A673 (cell line): Measurements from ENCODE around the gene TARM1. TPM values are rescaled to one million over a fixed set of nuclear protein-coding genes. Genes with fewer than 3 reads are reported as not detected.

ENCODE experiments used
- BruUV-seq: library from RNA; stranded (reverse); fragments of 400-500 nt; replicated peaks from 2 replicates; lab custom pipeline; 2021; lab: Mats Ljungman, UMichigan
- CTCF ChIA-PET: fragments of 300-600 bp; sonication (Branson Sonifier 250); formaldehyde crosslinking; loops from one replicate; lab custom pipeline; 2022; ENCODE audit warnings: antibody characterized with exemption; lab: Charles Lee
- POLR2A ChIA-PET: fragments of 300-600 bp; sonication (Branson Sonifier 250); formaldehyde crosslinking; loops from one replicate; lab custom pipeline; 2022; ENCODE audit warnings: antibody characterized with exemption; ENCODE audit not compliant: low non-redundant PET; lab: Charles Lee
- DNase-seq: peaks from one replicate; pipeline ENCODE4 v3.0.0-alpha.2; 2015; ENCODE audit warnings: low spot score
- H3K27ac ChIP-seq: fragments of 200-600 bp; sonication (generic); 2 replicates; pipeline ENCODE4 v1.5.1; 2016; ENCODE audit warnings: mixed run types, low read depth, mild to moderate bottlenecking, mixed read lengths, antibody characterized with exemption, low read length; ENCODE audit not compliant: poor library complexity, severe bottlenecking
- H3K27me3 ChIP-seq: fragments of 200-600 bp; sonication (generic); replicated peaks from 2 replicates; pipeline ENCODE4 v1.6.1; 2017; ENCODE audit warnings: mixed run types, low read depth, mild to moderate bottlenecking, mixed read lengths, antibody characterized with exemption, low read length; ENCODE audit not compliant: insufficient read depth, poor library complexity
- H3K36me3 ChIP-seq: fragments of 200-600 bp; sonication (generic); 2 replicates; pipeline ENCODE4 v1.6.1; 2016; ENCODE audit warnings: mixed run types, mild to moderate bottlenecking, mixed read lengths, antibody characterized with exemption, low read length; ENCODE audit not compliant: insufficient read depth, poor library complexity, severe bottlenecking
- H3K4me1 ChIP-seq: fragments of 200-600 bp; sonication (generic); 2 replicates; pipeline ENCODE4 v1.6.1; 2017; ENCODE audit warnings: mixed run types, mild to moderate bottlenecking, mixed read lengths, antibody characterized with exemption, low read length; ENCODE audit not compliant: insufficient read depth, poor library complexity, severe bottlenecking
- H3K4me3 ChIP-seq: fragments of 200-600 bp; sonication (generic); 2 replicates; pipeline ENCODE4 v1.5.1; 2016; ENCODE audit warnings: low read depth, mixed run types, mild to moderate bottlenecking, mixed read lengths, low read length; ENCODE audit not compliant: poor library complexity, severe bottlenecking
- H3K9me3 ChIP-seq: fragments of 200-600 bp; sonication (generic); 2 replicates; pipeline ENCODE4 v1.6.1; 2016; ENCODE audit warnings: mixed run types, low read depth, mild to moderate bottlenecking, mixed read lengths, antibody characterized with exemption, low read length; ENCODE audit not compliant: poor library complexity, severe bottlenecking
- EZH2 ChIP-seq: fragments of 200-600 bp; sonication (generic); IDR thresholded peaks from 2 replicates; pipeline ENCODE4 v1.6.1; 2017; ENCODE audit warnings: borderline replicate concordance, low read depth, mild to moderate bottlenecking, mixed read lengths, antibody characterized with exemption, low read length; ENCODE audit not compliant: poor library complexity, severe bottlenecking
- intact Hi-C: fragments of 100-400 bp; cut with micrococcal nuclease; formaldehyde crosslinking; loops from one replicate; pipeline ENCODE4 v1.10.0; 2022; ENCODE audit not compliant: unreplicated experiment
- total RNA-seq: library from RNA; stranded (reverse); gene quantifications from 2 replicates; pipeline ENCODE4 v1.2.3, GENCODE V29; 2021
- TF ChIP-seq, protein P1 (sequence below): fragments of 300-800, 200-600 bp; sonication (generic); conservative IDR thresholded peaks from 2 replicates; pipeline ENCODE4 v1.5.1; 2017; ENCODE audit warnings: low read depth, mild to moderate bottlenecking, antibody characterized with exemption, low read length, moderate library complexity, mixed read lengths

TARM1 gene
- total RNA-seq, 1 experiment from 2014 or later = not detected

DNA sequence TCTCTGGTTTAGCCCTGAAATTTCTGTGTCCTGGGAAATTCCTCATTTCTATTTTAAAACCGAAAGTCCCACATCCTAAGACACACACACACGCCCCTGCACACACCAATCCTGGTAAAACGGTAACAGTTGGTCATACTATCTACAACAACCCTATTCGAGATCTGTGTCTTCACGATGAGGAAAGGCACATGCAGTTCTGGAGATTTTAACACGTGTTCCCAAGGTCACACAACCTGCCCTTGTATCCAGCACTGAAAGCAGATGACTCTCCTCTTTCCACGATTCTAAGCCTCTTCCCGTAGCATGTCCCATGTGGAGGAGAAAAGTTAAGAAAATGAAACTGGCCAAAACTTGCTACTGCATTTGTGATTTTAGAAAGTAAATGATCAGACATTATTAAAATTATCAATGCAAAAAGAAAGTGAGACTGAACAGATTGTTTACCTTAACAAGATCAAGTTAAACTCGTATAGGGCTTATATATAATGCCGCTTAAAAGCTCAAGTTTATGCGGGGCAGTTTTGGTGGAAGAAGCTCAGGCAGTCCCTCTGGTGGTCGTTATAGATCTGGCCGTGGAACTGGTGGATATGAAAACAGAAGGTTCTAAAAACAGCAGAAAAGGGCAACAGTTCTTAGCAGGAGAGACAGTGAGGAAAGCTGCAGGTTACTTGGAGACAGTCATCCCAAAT lies 50.1 kb downstream of the TARM1 start:
- no peaks in the 10 kb centered on the region for H3K4me1 ChIP-seq
- TF ChIP-seq, protein P1, sequence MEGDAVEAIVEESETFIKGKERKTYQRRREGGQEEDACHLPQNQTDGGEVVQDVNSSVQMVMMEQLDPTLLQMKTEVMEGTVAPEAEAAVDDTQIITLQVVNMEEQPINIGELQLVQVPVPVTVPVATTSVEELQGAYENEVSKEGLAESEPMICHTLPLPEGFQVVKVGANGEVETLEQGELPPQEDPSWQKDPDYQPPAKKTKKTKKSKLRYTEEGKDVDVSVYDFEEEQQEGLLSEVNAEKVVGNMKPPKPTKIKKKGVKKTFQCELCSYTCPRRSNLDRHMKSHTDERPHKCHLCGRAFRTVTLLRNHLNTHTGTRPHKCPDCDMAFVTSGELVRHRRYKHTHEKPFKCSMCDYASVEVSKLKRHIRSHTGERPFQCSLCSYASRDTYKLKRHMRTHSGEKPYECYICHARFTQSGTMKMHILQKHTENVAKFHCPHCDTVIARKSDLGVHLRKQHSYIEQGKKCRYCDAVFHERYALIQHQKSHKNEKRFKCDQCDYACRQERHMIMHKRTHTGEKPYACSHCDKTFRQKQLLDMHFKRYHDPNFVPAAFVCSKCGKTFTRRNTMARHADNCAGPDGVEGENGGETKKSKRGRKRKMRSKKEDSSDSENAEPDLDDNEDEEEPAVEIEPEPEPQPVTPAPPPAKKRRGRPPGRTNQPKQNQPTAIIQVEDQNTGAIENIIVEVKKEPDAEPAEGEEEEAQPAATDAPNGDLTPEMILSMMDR = peak; percentile 75
- TF ChIP-seq EZH2 = no peak
- no peak overlapping the region for H3K27ac ChIP-seq
- no TSS peak for BruUV-seq
- ChIA-PET POLR2A (no interaction called here), CTCF (interaction anchor here (0.6 to 1.3 kb wide), 8 partner anchors 11 to 238 kb away, joined by 3 to 18 read pairs (median 4); partner anchors contain the start of gene OSCAR)
- H3K9me3 ChIP-seq = no peaks in the 10 kb centered on the region
- intact Hi-C loops = loop anchor here (1.0 kb wide), 2 partner anchors 189 to 238 kb away; no protein-coding TSS in a partner anchor
- H3K36me3 ChIP-seq = no peaks in the 10 kb centered on the region
- peak overlapping the region; percentile 39 for H3K4me3 ChIP-seq
- DNase-seq = peak; percentile 66
- H3K27me3 ChIP-seq = no peaks in the 10 kb centered on the region

DNA sequence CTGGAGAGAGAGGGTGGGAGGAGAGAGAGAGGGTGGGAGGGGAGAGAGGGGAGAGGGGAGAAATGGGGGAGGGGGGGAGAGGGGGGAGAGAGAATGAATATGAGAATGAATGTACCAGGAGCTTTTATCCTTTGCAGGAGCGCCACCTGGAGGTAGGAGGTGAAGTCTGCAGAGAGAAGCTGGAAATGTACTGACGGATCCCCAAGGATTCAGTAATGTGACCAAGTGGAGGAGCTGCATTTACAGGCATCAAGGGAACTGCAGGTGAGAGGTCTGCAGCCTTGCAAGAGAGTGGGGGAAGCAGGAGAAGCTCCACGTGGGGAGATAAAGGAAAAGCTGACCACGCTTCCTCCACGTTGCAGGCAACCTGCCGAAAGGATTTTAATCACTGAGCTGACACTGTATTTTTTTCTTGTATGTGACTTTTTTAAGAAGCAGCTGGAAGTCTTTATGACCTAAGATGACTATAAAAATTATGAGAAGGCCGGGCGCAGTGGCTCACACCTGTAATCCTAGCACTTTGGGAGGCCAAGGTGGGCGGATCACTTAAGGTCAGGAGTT lies 51.2 kb downstream of the TARM1 start:
- Histone ChIP-seq H3K4me1 (no peaks in the 10 kb centered on the region), H3K36me3 (no peaks in the 10 kb centered on the region), H3K9me3 (no peaks in the 10 kb centered on the region), H3K27me3 (no peaks in the 10 kb centered on the region), H3K27ac (no peak overlapping the region), H3K4me3 (no peak overlapping the region)
- TF ChIP-seq, protein P1 = peak; percentile 77
- TF ChIP-seq EZH2 = no peak
- no TSS peak for BruUV-seq
- intact Hi-C loops = loop anchor here (1.0 kb wide), 2 partner anchors 188 to 237 kb away; no protein-coding TSS in a partner anchor
- ChIA-PET POLR2A (interaction anchor here (0.7 kb wide), 1 partner anchor 161 kb away, joined by 3 read pairs; no protein-coding TSS in a partner anchor), CTCF (interaction anchor here (0.5 to 1.7 kb wide), 20 partner anchors 21 to 445 kb away, joined by 3 to 29 read pairs (median 4); partner anchors contain the start of genes MYADM, OSCAR, PRKCG and PRPF31)
- DNase-seq = peak; percentile 86

DNA sequence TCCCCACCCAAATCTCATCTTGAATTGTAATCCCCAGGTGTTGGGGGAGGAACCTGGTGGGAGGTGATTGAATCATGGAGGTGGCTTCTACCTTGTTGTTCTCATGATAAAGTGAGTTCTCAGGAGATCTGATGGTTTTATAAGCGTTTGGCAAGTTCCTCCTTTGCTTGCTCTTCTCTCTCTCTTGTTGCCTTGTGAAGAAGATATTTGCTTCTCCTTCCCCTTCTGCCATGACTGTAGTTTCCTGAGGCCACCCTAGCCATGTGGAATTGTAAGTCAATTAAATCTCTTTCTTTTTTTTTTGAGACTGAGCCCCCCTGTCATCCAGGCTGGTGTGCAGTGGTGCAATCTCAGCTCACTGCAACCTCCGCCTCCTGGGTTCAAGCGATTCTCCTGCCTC lies 51.9 kb downstream of the TARM1 start:
- CTCF ChIA-PET = interaction anchor here (0.5 to 1.7 kb wide), 9 partner anchors 35 to 243 kb away, joined by 3 to 29 read pairs (median 5); partner anchors contain the start of genes MYADM and PRKCG
- H3K9me3 ChIP-seq = no peaks in the 10 kb centered on the region
- POLR2A ChIA-PET = no interaction called here
- no peaks in the 10 kb centered on the region for H3K36me3 ChIP-seq
- no peaks in the 10 kb centered on the region for H3K27me3 ChIP-seq
- DNase-seq = no peak
- TF ChIP-seq, protein P1 = no peak
- TF ChIP-seq EZH2 = no peak
- no peaks in the 10 kb centered on the region for H3K4me1 ChIP-seq
- no peak overlapping the region for H3K4me3 ChIP-seq
- no TSS peak for BruUV-seq
- H3K27ac ChIP-seq = no peak overlapping the region
- intact Hi-C loops = no loop called here
